Tibial nerve (tissue), 4 donors: ENCODE data around the gene PDE3B.

Experiments used
- CTCF ChIP-seq, 5 experiments: fragments of 200-600 bp in 3 of 5; fragments of 450-650 bp in 2 of 5; sonication (generic) in 3 of 5; IDR thresholded peaks; one replicate each; pipeline ENCODE4 v1.5.1; 2016 to 2019; ENCODE audit warnings: antibody characterized with exemption in 5 of 5, mild to moderate bottlenecking in 3 of 5, moderate library complexity in 2 of 5
- EP300 ChIP-seq, 2 donors: sonication (generic); formaldehyde crosslinking; IDR thresholded peaks; one replicate each; pipeline ENCODE4 v1.6.1; 2017; ENCODE audit warnings: antibody characterized with exemption in 2 of 2, mild to moderate bottlenecking in 1 of 2

GRCh38 chr11:14813516-14813915 lies 169.9 kb downstream of the PDE3B start:
- TF ChIP-seq CTCF (IDR thresholded peaks at IDR 0.05) (no peak), EP300 (IDR thresholded peaks at IDR 0.05) (no peak)
